Activated T-cell treated with anti-CD3 and anti-CD28 coated beads, Interleukin-2, amount 50 U/mL, for 1 hour (primary cell): Measurements from ENCODE around the gene NOX3.
"Not testable (repeated sequence)": the region's sequence is repeated elsewhere in the genome, so short reads cannot be mapped to it uniquely, and the experiment has no call there.

ENCODE experiments used
- DNase-seq: peaks from one replicate; pipeline ENCODE4 v3.0.0-alpha.2; 2020

Gene NOX3

DNA sequence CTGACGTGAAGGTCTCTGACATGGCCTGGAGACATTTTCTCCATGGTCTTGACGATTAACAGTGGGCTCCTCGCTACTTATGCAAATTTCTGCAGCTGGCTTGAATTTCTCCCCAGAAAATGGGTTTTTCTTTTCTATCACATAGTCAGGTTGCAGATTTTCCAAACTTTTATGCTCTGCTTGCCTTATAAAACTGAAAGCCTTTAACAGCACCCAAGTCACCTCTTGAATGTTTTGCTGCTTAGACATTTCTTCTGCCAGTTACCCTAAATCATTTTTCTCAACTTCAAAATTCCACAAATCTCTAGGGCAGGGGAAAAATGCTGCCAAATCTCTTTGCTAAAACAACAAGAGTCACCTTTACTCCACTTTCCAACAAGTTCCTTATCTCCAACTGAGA is 12.9 kb upstream of the NOX3 start:
- not testable (repeated sequence) for DNase-seq

DNA sequence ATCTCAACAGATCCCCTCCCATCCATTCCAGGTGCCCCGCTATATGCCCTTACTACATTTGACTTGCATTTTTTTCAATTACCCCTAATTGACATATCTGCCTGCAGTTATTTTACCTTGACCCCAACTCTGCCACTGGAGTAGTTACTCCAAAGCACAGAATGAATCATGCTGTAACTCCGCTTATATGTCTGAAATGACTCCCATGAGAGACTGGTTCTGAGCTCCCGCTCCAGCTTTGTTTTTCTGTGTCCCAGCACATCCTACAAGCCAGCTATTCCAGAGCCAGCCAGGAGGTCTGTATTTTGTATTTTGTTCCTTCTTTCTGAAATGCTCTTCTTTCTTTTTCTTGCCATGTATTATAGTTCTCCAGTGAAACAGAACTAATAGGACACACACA is 10.9 kb upstream of the NOX3 start:
- DNase-seq: no peak

DNA sequence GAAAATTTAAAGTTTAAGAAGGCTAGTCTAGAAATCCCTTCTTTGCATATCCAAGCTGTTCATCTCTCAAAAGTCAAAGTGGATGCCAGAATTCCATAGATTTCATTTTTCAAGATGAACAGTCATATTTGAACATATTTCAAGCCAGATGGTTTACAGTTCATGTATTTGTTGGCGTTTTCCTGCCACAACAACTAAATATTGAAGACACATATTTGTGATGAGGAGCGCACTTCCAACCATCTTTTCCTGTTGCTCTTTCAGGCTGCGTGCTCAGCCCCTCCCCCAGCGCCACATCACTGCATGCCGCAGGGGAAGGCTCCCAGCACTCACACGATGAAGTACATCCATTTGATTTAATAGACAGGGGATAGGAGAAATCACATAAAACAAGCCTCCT is 5.9 kb upstream of the NOX3 start:
- DNase-seq: no peak

DNA sequence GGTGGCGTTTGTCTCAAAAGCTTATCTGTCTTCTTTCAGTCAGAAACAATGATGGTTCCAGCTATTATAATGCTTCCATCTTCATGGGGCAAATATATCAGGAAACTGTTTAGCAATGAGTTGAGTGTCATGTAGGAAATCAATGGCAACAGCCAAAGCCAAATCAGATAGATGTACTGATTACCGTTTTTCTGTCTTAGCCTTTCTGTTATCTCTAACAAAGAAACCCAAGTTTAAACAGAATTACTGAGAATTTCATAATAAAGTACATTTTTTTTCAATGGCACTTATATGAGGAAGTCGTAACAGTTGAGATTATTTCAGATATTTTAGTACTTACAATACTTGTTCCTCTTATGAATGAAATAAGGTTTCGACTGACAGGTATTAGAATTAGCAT is 1.2 kb downstream of the NOX3 start:
- DNase-seq: no peak

DNA sequence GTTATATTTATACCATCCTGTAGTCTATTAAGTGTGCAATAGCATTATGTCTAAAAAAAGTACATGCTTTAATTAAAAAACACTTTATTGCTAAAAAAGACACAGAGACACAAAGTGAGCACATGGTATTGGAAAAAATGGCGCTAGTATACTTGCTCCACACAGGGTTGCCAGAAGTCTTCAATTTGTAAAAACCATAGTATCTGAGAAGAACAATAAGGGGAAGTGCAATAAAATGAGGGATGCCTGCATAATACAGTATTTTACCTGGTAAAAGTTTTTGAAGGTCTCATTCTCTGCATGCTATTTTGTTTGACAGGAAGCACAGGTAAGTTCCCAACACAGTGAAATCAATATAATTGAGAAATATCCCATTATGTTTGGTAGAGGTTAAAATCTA is 1.6 kb downstream of the NOX3 start:
- DNase-seq: no peak

DNA sequence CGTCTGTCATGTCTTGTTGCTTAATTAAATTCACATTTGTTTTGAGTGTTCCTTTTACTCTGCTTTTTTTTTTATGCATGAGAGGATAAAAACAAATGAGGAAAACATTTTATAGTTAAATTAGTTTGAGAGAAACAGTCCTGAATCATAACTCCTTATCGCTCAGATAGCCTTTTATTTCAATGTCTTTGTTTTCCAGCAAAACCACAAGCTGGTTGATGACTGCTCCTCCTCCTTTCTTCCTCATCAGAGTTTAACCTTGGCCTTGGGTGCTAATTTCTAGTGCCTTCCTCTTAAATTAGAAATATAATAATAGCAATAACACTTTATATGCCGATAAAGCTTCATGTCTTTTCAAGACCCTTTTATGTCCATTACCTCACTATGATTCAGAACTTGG is 3.1 kb downstream of the NOX3 start:
- no peak for DNase-seq

DNA sequence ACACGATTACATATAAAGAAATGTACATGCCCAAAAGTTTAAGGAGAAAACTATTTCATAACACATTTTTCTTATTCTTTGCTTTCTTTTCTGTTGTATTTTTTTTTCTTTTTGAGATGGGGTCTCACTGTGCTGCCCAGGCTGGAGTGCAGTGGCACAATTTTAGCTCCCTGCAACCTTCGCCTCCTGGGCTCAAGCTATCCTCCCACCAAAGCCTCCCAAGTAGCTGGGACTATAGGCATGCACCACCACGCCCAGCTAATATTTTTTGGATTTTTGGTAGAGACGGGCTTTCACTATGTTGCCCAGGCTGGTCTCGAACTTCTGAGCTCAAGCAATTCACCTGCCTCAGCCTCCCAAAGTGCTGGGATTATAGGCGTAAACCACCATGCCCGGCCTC is 4.1 kb downstream of the NOX3 start:
- not testable (repeated sequence) for DNase-seq

DNA sequence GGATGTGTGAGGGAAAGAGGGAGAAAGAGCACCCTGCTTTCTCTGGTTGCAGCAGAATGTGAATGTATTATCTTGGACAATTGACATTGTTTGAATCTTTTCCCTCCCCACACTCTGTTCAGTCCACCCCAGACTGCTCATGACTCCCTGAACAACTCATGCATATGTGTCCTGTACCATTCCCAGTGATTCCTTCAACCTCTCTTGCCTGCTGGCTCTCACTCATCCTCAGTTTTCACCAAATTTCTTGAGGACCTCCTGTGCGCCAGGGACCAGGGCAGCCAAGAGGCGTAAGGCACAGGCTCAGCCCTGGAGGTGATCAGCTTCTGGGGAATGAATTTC is 5.4 kb downstream of the NOX3 start:
- no peak for DNase-seq

DNA sequence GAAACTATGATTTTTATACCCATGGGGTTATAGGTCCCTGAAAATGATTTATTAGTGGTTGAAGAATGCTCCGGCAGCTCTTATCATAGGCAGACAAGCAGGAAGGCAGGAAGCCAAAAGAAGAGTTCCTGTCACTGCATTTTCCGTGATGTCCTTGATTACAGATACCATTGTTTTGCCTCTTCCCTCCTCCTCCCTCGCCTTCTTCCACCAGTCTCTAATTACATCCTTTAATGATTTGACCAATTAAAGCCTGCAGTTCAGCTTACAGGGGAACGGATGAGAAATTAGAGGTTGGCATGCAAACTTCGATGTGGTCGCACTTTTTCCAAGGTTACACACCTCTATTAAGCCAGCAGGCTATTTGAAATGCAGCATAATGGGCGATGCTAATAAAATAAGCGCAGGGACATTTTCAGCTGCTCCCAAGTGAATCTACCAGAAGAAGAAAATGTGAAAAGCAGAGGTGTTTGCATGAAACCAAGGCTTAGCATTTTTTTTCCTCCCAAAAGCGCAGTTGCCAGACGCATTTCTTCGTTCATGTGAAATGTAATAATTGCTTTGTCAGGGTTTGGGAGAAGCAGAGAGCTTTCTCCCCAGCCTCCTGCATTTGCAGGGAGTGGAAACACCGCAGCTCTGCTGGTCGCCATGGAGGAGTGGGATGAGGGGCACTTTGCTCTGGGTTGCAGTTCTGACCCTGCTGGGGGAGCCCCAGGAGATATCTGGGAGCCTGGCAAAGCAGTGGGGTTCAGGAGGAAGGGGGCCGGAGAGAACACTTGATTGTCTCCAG is 6.0 kb downstream of the NOX3 start:
- DNase-seq: no peak

DNA sequence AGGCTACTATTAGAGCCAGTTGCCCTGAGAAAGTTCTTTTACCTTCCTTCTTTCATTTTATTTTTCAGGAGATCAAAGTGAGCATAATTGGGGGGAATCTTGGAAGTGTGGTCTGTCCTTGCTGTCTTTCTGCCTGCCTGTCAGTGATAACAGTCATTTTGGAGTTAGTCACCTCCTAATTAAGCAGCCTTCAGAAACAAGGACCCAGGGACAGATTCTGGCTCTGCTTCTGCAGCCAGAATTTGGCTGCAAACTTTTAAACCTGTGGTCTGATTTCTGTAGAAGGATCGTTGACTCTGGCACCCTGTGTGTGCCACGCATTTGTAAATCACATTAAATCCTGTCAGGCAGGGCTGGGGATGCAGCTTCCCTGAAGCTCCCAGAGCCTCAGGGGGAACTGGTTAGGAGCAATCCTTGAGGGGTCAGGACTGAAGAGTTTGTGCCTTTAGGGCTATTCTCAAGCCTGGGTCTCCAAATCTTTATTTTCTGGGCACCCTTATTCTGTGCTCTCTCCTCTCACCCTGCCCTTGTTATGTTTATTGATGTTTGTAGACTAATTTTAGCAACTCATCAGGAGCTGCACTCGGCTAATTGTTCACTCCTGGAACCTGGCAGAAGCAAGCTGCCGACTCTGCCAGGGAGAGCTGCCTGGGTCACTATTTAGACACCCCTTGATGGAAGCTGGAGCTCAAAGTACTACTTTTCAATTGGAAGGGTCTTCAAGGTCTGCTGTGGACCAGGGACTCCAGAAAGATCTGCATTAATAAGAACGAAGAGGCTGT is 6.8 kb downstream of the NOX3 start:
- no peak for DNase-seq

DNA sequence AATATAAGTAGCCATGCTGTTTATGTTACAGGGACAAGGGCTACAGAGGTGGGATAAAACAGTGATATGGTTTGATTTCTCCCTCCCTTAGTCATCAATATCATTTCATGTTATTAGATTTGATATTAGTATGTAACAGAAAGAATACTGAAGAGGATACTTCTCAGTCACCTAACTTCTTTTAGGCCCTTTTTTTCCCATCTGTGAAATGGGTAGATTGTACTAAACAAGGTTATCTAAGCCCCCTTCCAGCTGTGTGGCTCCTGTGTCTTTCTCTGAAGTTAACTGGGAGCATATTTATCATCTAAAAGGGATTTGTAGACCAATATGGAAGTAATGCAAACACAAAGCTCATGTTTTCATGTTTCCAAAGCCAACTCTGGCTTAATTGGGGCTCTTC is 7.7 kb downstream of the NOX3 start:
- DNase-seq: no peak

DNA sequence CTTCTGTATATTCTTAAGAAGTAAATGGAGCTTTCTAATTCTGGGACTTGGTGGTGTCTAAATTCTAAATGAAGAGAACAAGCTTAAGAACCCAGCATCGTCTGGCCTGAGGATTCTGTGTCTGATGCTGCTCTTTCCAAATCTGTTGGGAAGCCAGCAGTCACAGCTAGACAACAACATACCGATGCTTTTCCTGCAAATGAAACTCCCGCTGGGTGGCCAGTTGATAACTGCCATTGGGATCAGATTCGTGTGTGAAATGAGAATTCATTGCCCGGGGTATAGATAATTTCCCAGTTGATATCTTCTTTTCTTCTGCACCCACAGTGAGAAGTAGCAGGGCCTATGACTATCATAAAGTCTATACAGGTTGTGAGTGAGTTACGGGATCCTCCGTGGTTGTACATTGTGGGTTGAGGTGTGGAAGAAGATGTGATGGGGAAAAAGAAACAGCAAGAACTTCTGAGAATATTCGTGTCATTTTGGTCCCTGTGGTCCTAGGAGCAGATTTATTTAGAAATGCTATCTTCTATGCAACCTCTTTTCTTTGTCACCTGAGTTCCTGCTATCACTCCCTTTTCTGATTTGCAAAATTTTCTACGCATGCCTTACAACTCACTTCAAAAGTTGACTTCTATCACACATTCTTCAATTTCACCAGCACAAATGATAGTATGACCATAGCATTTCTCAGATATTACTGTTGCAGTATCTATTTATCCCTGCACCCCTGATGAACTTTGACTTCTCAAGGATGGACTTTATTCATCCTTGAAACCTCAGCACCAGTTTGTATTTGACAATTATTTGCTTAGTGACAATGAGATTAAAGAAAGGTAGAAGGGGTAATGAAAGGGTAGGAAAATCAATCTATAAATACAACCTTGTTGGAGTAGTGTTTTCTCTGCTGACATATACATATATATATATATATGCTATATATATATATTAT is 10.4 kb downstream of the NOX3 start:
- DNase-seq: no peak

DNA sequence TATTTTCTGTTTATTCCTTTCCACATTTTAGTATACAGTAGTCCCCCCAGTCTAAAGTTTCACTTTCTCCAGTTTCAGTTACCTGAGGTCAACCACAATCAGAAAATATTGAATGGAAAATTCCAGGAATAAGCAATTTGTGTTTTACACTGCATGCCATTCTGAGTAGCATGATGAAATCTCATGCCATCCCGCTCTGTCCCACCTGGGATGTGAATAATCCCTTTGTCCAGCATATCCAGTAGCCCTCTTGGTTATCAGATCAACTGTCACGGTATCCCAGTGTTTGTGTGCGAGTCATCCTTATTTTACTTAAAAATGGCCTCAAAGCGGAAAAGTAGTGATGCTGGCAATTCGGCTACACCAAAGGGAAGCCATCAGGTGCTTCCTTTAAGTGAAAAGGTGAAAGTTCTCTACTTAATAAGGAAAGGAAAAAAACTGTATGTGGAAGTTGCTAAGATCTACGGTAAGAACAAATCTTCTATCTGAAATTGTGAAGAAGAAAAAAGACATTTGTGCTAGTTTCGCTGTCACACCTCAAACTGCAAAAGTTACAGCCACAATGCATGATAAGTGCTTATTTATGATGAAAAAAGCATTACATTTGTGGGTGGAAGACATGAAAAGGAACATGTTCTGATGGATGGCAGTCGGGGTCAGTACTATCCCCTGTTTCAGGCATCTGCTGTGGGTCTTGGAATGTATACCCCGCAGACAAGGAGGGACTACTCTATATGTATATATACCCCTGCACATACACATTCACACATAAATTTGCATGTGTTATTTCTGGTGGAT is 11.3 kb downstream of the NOX3 start:
- DNase-seq: no peak

DNA sequence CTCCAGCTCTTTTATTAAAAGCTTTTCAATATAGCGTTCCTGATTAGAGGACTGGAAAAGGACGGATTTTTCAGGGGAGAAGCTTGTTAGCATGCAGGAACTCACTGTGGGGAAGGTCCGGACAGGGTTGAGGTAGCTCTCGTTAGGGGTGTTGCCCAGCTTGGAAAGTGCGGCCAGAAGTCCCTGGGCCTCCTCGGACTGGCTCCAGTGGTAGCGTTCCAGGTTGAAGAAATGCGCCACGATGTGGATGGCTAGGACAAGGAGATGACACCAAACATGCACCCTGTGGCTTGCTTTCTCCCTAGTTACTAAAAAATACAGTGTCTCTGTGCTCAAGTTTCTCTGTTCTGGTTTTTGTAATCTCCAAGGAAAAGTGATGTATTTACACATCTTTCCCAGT is 12.5 kb downstream of the NOX3 start:
- no peak for DNase-seq

DNA sequence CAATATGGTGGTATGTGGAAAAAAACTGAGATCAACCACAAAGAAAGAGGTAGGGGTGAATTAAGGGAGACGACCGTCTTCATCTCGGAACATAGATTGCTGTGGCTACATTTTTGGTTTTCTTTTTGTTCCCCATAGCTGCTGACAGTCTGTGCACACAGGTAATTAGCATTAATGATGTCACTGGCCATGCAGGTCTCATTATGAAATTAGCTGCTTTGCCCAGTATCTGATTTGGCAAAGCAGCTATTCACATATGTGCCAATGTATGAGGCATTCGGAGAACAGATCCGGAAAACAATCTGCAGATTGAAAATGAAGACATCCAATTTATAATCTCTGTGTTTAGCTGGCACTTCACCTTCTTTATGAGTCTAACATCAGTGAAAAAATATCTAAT is 13.1 kb downstream of the NOX3 start:
- no peak for DNase-seq

DNA sequence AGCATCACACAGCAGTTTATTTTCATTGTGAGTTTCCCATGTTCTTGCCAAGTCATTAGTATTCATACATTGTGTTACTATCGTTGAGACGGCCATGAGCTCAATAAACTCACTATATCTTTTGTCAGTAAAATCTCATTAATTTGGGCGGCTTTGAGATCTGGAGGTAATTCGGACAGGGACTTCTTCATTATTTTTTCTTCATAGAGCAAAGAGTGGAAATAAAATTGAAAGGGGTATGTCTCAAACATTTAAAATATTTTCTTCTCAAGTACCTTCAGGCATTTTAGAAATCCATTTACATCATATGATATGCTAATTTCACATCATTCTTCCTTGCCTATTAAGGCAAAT is 14.6 kb downstream of the NOX3 start:
- no peak for DNase-seq

DNA sequence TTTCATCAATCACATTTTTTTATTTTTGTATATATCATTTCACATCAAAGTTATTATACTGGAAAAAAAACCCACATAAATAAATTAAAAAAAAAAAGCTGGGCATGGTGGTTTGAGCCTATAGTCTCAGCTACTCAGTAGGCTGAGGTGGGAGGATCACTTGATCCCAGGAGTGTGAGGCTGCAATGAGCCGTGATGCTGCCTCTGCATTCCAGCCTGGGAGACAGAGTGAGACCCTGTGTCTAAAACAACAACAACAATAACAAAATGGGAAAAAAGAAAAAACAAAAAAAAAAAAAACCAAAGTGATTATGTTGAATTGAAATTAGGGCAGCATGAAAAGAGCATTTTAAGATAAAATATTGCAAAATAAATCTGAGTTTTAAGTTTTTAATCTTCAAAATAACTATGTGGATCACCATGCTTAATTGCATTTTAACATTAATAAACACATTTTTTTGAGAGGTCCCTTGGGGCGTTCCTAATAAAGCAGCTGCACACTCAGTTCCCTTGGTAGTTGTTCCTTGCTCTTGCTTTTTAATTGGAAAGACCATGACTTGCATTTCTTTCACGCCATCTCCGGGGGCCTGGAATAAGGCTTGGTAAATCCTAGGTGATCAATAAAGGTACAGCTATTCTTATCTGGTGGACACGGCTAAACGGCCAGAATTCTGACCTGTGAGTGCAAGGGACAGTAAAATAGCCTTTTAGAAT is 15.1 kb downstream of the NOX3 start:
- DNase-seq: no peak

DNA sequence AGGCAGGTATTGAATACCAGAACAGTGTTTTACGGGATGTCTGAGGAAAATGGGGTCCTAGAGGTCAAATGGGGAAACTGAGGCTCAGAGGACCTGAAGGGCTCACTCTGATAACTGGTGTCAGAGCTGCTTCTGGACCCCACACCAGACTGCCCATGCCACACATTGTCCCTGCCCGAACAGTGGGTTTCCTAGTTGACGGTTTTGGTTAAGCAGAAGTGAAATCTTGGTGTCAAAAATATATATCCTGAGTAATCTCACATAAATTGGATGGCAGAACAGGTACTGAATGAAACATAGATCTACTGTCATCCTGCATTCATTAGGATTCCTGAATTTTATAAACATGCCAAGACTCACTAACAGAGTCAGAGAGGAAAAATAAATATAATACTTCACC is 16.3 kb downstream of the NOX3 start:
- DNase-seq: no peak

DNA sequence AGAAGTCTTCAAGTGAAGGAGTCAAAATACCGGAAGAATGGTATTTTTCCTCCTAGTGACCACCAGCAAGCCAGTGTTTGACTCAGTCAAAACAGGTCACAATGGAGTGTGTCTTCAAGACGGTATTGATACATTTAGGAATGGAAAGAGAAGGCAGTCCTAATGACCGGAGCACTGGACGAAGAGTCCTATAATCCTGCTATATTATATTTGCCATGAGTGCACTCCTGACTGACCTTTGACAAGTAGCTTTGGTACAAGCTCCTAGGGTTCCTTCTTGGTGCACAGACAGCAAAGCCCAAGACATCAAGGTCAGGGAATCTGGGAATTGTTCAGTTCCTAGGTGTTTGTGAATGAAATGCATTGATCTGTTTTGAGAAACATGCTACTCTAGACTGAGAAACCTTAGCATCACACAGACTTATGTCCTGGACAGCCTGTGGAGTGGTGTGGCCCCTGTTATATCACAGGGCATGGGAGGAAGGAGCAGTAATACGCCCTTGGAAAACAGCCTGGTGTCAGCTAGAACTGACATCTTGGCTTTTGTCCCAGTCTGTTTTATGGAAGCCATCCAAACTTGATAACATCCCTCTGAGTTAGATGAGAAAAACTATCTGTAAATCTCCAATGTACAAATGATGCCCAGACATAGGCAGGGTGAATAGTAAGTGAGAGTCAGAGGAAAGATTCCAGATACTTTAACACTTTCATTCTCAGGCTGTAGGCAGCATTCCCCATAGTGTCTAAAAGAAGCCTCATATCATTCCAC is 18.5 kb downstream of the NOX3 start:
- no peak for DNase-seq

DNA sequence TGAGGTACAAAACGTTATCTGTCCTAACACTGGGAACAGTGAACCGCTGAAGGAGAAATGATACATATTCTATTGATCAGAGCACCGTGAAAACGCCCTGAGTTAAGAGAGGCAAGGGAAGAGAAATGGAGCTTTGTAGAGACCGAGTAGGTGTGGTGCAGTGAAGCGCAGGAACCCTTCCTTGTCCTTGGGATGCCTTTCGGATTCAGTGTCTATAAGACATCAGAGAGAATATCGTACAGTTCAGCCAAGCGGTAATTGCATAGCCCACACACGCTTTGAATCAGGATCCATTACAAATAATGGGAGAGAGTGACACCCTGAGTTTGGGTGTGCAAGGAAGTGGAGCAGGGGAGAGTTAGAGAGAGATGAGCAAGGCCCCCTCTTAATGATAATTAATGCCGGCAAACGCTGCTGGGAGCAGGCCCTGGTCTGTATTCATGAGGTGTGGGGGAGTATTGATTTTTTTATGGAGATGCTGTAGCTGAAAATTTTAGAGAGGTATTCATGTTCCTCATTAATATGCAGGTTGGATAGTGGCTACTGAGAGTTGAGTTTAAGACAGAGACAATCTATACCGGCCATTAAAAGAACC is 20.7 kb downstream of the NOX3 start:
- no peak for DNase-seq

DNA sequence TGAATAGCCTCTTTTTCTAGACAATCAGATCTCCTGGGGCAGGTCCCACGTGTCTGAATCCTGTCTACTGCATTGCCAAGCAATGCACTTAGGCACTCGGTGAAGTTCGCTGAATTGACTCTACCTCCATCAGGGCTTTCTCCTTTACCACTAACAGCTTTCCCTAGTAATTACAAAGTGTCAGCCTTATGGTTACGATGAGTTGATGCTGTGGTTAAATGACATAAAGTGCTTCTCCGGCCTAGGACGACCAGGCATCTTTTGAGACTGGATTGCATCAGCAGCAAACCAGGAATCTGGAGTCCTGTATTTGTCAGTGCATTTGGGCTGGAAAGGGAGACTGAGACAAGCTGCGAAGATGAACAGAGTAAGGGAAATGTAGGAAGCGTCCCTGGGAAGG is 21.5 kb downstream of the NOX3 start:
- DNase-seq: no peak
